Ovary (tissue), 3 donors: ENCODE data around the gene SHOX.

ENCODE experiments used
- CTCF ChIP-seq, 3 donors: fragments of 450-650 bp in 2 of 3; fragments of 200-600 bp in 1 of 3; IDR thresholded peaks; one replicate each; pipeline versions ENCODE4 v1.5.1 to v1.8.0; 2016 to 2022; ENCODE audit warnings: antibody characterized with exemption in 3 of 3, mild to moderate bottlenecking in 1 of 3
- EP300 ChIP-seq: sonication (generic); formaldehyde crosslinking; IDR thresholded peaks from one replicate; pipeline ENCODE4 v1.6.1; 2017; ENCODE audit warnings: antibody characterized with exemption
- POLR2A ChIP-seq: fragments of 450-650 bp; IDR thresholded peaks from one replicate; pipeline ENCODE4 v1.6.1; 2017; ENCODE audit warnings: antibody characterized with exemption, mild to moderate bottlenecking, moderate library complexity
- donor health status: DM: no; HTN: no; CAD: no.

- TF ChIP-seq CTCF (IDR thresholded peaks at IDR 0.05) (no peak), POLR2A (no peak), EP300 (no peak)
Measured at GRCh38 chrX:643241-643595, 12.6 kb downstream of the SHOX start.
